GM13976 (cell line): ENCODE results near the gene RCOR1.

Experiments used
- DNase-seq: peaks from one replicate; pipeline ENCODE4 v3.0.0; 2012; ENCODE audit warnings: low spot score
- in situ Hi-C: fragments of 300-500 bp; cut with MboI; formaldehyde crosslinking; loops from one replicate; pipeline ENCODE4 v1.12.0; 2022; ENCODE audit warnings: low sequenced_read_pairs, mixed read lengths, inconsistent platforms; ENCODE audit not compliant: unreplicated experiment
- TF ChIP-seq, protein P1 (sequence below): IDR thresholded peaks from 2 replicates; pipeline ENCODE4 v1.5.1; 2012; ENCODE audit warnings: borderline replicate concordance, mild to moderate bottlenecking; ENCODE audit not compliant: insufficient read depth; ENCODE audit errors: extremely low read depth, missing control alignments, control extremely low read depth

Gene RCOR1

GRCh38 chr14:102731871-102732800 lies 139.7 kb downstream of the RCOR1 start:
- in situ Hi-C loops, result no loop called here
- no peak for DNase-seq
- TF ChIP-seq, protein P1, sequence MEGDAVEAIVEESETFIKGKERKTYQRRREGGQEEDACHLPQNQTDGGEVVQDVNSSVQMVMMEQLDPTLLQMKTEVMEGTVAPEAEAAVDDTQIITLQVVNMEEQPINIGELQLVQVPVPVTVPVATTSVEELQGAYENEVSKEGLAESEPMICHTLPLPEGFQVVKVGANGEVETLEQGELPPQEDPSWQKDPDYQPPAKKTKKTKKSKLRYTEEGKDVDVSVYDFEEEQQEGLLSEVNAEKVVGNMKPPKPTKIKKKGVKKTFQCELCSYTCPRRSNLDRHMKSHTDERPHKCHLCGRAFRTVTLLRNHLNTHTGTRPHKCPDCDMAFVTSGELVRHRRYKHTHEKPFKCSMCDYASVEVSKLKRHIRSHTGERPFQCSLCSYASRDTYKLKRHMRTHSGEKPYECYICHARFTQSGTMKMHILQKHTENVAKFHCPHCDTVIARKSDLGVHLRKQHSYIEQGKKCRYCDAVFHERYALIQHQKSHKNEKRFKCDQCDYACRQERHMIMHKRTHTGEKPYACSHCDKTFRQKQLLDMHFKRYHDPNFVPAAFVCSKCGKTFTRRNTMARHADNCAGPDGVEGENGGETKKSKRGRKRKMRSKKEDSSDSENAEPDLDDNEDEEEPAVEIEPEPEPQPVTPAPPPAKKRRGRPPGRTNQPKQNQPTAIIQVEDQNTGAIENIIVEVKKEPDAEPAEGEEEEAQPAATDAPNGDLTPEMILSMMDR, result no peak

DNA sequence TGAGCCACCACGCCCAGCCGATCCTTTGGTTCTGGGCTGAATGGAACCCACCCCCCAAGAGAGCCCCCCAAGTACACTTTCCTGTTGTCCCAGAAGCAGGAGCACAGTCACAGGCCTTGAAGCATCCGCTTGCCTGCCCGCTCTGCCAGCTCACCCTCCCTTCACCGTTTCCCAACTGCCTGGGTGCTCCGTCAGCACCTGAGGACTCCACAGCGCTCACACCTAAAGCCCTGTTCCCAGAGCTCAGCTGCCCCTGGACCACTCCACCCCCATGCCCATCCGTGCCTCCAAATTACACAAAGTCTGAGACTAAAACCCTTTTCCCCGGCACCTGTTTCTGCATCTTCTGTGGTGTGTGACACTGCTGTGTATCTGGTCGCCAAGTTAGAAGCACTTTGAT lies 140.5 kb downstream of the RCOR1 start:
- in situ Hi-C loops, result no loop called here
- TF ChIP-seq, protein P1, result no peak
- DNase-seq, result no peak

- in situ Hi-C loops, result no loop called here
- TF ChIP-seq, protein P1, result no peak
- DNase-seq, result no peak
Observed at GRCh38 chr14:102733326-102733725, 140.9 kb downstream of the RCOR1 start.

- DNase-seq, result no peak
- in situ Hi-C loops, result no loop called here
- TF ChIP-seq, protein P1, result no peak
Observed at GRCh38 chr14:102734436-102734835, 142.0 kb downstream of the RCOR1 start.

- DNase-seq, result no peak
- TF ChIP-seq, protein P1, result no peak
- in situ Hi-C loops, result no loop called here
Observed at GRCh38 chr14:102736956-102737355, 144.5 kb downstream of the RCOR1 start.

DNA sequence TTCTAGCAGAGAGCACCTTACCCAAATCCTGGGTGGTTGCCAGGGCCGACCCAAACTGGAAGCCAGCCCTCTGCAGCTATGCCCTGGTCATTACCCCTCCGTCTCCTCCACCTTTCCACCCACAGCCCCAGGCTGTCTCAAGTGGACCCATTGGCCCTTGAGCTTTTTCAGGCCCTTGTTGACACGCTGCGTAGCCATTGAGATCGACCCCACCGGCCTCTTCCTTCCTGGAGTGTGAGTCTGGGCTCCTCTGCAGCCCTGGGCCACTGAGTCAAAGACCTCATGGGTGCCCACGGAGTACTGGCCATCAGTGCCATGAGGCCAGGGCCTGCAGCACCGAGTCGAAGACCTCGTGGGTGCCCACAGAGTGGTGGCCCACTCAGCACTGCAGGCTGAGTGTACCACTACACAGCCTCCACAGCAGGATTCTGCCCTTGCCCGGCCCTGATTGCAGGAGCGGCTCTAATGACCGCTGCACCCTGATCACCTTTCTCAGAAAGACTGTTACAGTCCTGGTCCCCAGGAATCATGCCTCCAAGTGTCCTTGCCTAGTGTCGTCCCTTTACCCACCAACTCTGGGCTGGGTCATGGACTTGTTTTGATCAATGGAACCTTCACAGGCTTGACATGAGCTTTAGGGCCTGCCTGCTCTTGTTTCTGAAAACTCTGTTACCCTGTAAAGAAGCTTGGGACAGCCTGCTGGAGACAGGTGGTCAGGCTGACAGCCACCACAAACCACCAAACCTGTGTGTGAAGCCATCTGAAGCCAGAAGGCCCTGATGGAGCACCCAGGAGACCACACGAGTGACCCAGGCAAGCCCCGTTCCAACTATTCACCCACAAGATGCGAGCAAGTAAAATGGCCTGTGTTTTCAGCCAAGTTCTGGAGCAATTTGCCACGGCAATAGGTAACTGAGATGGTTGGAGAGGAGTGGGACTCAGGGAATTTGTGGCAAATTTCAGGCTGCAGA lies 145.2 kb downstream of the RCOR1 start:
- TF ChIP-seq, protein P1, result no peak
- DNase-seq, result no peak
- in situ Hi-C loops, result no loop called here
